ENCODE measurements around the gene COBL.

- TF ChIP-seq CTCF (conservative IDR thresholded peaks at IDR 0.05; ENCODE audit: low read depth, low read length), result no peak
- TF ChIP-seq EZH2phosphoT487 (IDR thresholded peaks at IDR 0.05; ENCODE audit: borderline replicate concordance, low read length), result no peak
Measured at GRCh38 chr7:51270965-51271364, 45.6 kb downstream of the COBL start.

Measured in PC-3 (cell line).